ENCODE results near the gene GRAMD4.

The GRAMD4 gene

GRCh38 chr22:46719921-46720320 lies 99.7 kb downstream of the GRAMD4 start:
- DNase-seq (ENCODE audit: low read depth), result no peak

DNA sequence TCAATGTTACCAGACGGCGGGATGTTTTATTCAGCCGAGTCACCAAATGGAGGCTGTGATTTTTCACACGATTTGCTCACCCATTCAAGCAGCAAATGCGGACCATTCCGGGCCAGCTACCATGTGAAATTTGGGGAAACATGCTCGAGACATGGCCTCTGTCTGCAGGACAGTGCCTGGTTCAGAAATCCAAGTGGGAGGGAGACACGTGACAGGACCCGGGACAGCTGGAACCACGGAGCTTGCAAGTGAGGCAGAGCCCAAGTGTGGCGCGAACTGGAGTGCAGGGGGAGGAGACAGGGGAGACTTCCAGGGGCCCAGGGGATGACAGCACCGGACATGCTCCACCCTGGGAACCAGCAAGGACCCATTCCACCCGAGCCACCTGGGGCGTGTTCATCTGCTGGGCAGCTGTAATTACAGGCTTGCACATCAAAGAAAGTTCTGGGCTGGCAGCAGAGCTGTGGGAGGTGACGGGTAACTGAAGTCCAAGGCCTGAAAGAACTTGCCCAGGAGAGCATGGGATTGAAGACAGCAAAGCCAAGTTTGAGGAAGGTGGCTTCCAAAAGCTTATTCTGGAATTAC lies 101.4 kb downstream of the GRAMD4 start:
- no peak for DNase-seq (ENCODE audit: low read depth)

DNA sequence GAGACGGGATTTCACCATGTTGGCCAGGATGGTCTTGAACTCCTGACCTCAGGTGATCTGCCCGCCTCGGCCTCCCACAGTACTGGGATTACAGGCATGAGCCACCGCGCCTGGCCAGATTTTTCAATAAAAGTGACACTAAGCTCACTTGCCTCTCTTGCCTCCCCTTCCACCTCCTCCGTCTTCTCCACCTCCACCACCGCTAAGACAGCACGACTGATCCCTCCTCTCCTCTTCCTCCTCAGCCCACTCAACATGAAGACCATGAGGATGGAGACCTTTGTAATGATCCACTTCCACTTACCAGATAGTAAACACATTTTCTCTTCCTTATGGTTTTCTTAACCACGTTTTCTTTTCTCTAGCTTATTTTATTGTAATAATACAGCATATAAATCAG lies 103.7 kb downstream of the GRAMD4 start:
- no peak for DNase-seq (ENCODE audit: low read depth)

- no peak for DNase-seq (ENCODE audit: low read depth)
Measured at GRCh38 chr22:46725096-46725495, 104.9 kb downstream of the GRAMD4 start.

DNA sequence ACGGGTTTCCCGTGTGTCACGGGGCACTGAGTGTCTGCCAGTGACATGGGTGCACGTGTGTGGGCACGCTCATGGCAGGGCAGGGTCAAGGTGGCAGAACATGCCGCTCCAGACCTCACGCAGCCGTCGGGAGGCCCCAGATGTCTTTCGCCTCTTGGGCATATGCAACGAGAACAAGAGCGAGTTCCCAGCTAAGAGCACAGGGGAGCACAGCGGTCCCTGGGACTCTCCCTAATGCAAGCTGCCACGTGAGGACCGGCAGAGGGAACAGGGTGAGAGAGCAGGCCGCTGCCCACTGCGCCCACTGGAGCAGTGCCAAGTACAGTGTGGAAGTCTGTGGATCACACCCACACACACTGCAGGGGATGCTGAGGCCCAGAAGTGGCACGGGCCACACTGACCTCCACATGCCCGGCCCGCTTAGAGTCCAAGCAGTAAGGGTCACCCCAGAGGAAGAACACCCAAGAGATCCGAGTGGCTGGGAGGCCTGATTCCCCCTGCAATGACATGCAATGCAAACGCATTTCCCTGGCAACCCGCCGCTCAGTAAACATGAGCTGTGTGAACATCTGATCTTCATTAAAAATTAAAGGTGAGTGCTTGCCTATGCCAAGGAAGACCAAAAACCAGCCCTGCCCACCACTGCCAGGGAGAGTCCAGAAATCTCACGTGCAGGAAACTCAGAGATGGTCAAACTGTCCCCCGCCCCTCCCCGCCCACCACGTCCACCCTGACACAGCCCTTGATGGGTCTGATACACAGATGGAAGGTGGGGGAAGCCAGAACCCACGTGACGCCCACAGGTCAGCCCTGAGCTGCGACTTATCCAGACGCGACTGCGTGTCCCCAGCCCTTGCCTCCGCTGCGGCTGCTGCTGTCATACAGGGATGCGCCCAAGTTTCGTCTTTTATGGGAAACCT lies 106.1 kb downstream of the GRAMD4 start:
- no peak for DNase-seq (ENCODE audit: low read depth)

DNA sequence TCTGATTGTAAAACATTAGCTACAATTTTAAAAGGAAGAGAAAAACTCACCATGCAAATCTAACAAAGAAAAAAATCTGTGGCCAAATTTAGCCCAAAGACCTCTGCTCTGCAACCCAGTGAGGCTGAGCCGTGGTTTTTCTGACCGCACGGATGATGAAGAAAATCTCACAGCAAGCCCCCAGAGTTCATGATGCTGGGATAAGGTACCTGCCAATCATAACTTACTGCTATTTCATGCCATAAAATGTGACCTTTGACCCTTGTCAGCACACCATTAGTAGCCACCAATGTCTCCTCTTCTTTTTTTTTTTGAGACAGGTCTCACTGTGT lies 106.8 kb downstream of the GRAMD4 start:
- DNase-seq (ENCODE audit: low read depth), result no peak

GRCh38 chr22:46727813-46728364 lies 107.7 kb downstream of the GRAMD4 start:
- no peak for DNase-seq (ENCODE audit: low read depth)

- no peak for DNase-seq (ENCODE audit: low read depth)
Measured at GRCh38 chr22:46728470-46728869, 108.3 kb downstream of the GRAMD4 start.
